NCI-H510A treated with DMSO at 0.1 percent for 48 hours (cell line): ENCODE data around the gene PPP1R13B.

Source experiments
- DNase-seq: peaks from one replicate; lab custom pipeline; 2025; lab: John Stamatoyannopoulos, UW

PPP1R13B gene

GRCh38 chr14:103714063-103714724 lies 133.2 kb downstream of the PPP1R13B start:
- no peak for DNase-seq

GRCh38 chr14:103713304-103714062 lies 133.9 kb downstream of the PPP1R13B start:
- no peak for DNase-seq

- no peak for DNase-seq
Observed at GRCh38 chr14:103712633-103713247, 134.6 kb downstream of the PPP1R13B start.

- no peak for DNase-seq
Observed at GRCh38 chr14:103711516-103712431, 135.6 kb downstream of the PPP1R13B start.

GRCh38 chr14:103710771-103711377 lies 136.5 kb downstream of the PPP1R13B start:
- no peak for DNase-seq

- DNase-seq = no peak
Observed at GRCh38 chr14:103709814-103710213, 137.6 kb downstream of the PPP1R13B start.

GRCh38 chr14:103708750-103709187 lies 138.6 kb downstream of the PPP1R13B start:
- DNase-seq = no peak

GRCh38 chr14:103707329-103708263 lies 139.8 kb downstream of the PPP1R13B start:
- no peak for DNase-seq

GRCh38 chr14:103706551-103707328 lies 140.6 kb downstream of the PPP1R13B start:
- no peak for DNase-seq

- DNase-seq = no peak
Observed at GRCh38 chr14:103705504-103706284, 141.7 kb downstream of the PPP1R13B start.

- no peak for DNase-seq
Observed at GRCh38 chr14:103705118-103705503, 142.3 kb downstream of the PPP1R13B start.

- DNase-seq = no peak
Observed at GRCh38 chr14:103704708-103705107, 142.7 kb downstream of the PPP1R13B start.

GRCh38 chr14:103703433-103704385 lies 143.7 kb downstream of the PPP1R13B start:
- DNase-seq = no peak

GRCh38 chr14:103702497-103703432 lies 144.6 kb downstream of the PPP1R13B start:
- no peak for DNase-seq

GRCh38 chr14:103702095-103702494 lies 145.3 kb downstream of the PPP1R13B start:
- no peak for DNase-seq

- DNase-seq = no peak
Observed at GRCh38 chr14:103700753-103701490, 146.5 kb downstream of the PPP1R13B start.
